GM18502 (cell line): Measurements from ENCODE around the gene NPLOC4.

ENCODE experiments used
- ATAC-seq: cut with Tn5 transposase; IDR thresholded peaks from one replicate; pipeline ENCODE4 v1.9.1; 2021; ENCODE audit warnings: mild to moderate bottlenecking; ENCODE audit not compliant: unreplicated experiment, poor library complexity

NPLOC4 gene

GRCh38 chr17:81526662-81527571 lies 110.0 kb downstream of the NPLOC4 start:
- no peak for ATAC-seq

- no peak for ATAC-seq
These were observed 112.1 kb downstream of the NPLOC4 start for GRCh38 chr17:81524865-81525159.

GRCh38 chr17:81524039-81524864 lies 112.7 kb downstream of the NPLOC4 start:
- ATAC-seq: no peak

- ATAC-seq: no peak
These were observed 113.4 kb downstream of the NPLOC4 start for GRCh38 chr17:81523402-81524038.

- ATAC-seq: no peak
These were observed 114.2 kb downstream of the NPLOC4 start for GRCh38 chr17:81522491-81523401.

- no peak for ATAC-seq
These were observed 116.7 kb downstream of the NPLOC4 start for GRCh38 chr17:81520021-81520901.

GRCh38 chr17:81519284-81520020 lies 117.5 kb downstream of the NPLOC4 start:
- no peak for ATAC-seq

- ATAC-seq: no peak
These were observed 118.1 kb downstream of the NPLOC4 start for GRCh38 chr17:81518785-81519283.

- no peak for ATAC-seq
These were observed 118.7 kb downstream of the NPLOC4 start for GRCh38 chr17:81518113-81518784.

GRCh38 chr17:81517339-81518112 lies 119.4 kb downstream of the NPLOC4 start:
- ATAC-seq: peak; percentile 26

- no peak for ATAC-seq
These were observed 119.9 kb downstream of the NPLOC4 start for GRCh38 chr17:81517009-81517338.

- no peak for ATAC-seq
These were observed 120.5 kb downstream of the NPLOC4 start for GRCh38 chr17:81516439-81516838.

GRCh38 chr17:81515530-81516041 lies 121.3 kb downstream of the NPLOC4 start:
- no peak for ATAC-seq

- ATAC-seq: peak; percentile 20
These were observed 122.0 kb downstream of the NPLOC4 start for GRCh38 chr17:81514739-81515529.

- ATAC-seq: no peak
These were observed 122.5 kb downstream of the NPLOC4 start for GRCh38 chr17:81514489-81514738.

GRCh38 chr17:81513753-81514488 lies 123.0 kb downstream of the NPLOC4 start:
- no peak for ATAC-seq
